DOHH2 (cell line): ENCODE results near the gene INHBE.

ENCODE experiments used
- CTCF ChIP-seq: fragments of 200-600 bp; sonication (generic); IDR thresholded peaks from one replicate; pipeline ENCODE4 v1.5.1; 2014; ENCODE audit warnings: antibody characterized with exemption, mild to moderate bottlenecking, low read depth, low read length; ENCODE audit not compliant: poor library complexity, severe bottlenecking
- EZH2phosphoT487 ChIP-seq: fragments of 200-600 bp; sonication (generic); IDR thresholded peaks from 2 replicates; pipeline ENCODE4 v1.6.1; 2017; ENCODE audit warnings: borderline replicate concordance, mild to moderate bottlenecking, antibody characterized with exemption, low read length, moderate library complexity, mixed read lengths

GRCh38 chr12:57454566-57455373 lies at the start of gene INHBE:
- TF ChIP-seq CTCF (no peak), EZH2phosphoT487 (no peak)
